PC-9 (cell line): ENCODE results near the gene SPANXN5.

Source experiments
- EZH2 ChIP-seq: fragments of 200-600 bp; sonication (generic); IDR thresholded peaks from 2 replicates; pipeline ENCODE4 v1.8.0; 2017; ENCODE audit warnings: antibody characterized with exemption, low read depth
- TF ChIP-seq, protein P1 (sequence below): fragments of 200-600 bp; sonication (generic); conservative IDR thresholded peaks from 2 replicates; pipeline ENCODE4 v1.6.1; 2017; ENCODE audit warnings: mixed run types, antibody characterized with exemption, mild to moderate bottlenecking, moderate library complexity

DNA sequence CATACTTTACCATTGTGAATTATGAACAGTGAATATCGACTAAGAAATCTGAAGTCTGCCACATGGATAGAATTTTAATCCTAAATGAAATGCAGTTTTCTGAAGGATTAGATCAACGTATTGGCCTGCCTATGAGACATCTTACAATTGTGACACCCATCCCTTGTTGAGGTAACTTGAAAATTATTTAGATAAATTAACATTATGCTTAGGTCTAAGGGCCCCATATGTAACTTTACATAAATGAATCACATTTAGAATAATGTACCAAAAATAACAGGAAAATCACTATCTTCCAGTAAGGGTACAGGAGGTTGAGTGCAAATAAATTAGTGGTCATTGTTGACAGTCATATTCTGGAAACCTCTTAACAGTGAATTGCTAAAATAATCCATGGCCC is 27.4 kb upstream of the SPANXN5 start:
- TF ChIP-seq, protein P1, sequence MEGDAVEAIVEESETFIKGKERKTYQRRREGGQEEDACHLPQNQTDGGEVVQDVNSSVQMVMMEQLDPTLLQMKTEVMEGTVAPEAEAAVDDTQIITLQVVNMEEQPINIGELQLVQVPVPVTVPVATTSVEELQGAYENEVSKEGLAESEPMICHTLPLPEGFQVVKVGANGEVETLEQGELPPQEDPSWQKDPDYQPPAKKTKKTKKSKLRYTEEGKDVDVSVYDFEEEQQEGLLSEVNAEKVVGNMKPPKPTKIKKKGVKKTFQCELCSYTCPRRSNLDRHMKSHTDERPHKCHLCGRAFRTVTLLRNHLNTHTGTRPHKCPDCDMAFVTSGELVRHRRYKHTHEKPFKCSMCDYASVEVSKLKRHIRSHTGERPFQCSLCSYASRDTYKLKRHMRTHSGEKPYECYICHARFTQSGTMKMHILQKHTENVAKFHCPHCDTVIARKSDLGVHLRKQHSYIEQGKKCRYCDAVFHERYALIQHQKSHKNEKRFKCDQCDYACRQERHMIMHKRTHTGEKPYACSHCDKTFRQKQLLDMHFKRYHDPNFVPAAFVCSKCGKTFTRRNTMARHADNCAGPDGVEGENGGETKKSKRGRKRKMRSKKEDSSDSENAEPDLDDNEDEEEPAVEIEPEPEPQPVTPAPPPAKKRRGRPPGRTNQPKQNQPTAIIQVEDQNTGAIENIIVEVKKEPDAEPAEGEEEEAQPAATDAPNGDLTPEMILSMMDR, result no peak
- TF ChIP-seq EZH2, result no peak
